HUES6 (cell line): ENCODE measurements around the gene NR1H4.

Experiments
- H3K27ac ChIP-seq: 2 replicates; pipeline ENCODE4 v1.7.0; 2013; ENCODE audit warnings: low read depth, mild to moderate bottlenecking, low read length, inconsistent platforms
- H3K27me3 ChIP-seq: 2 replicates; pipeline ENCODE4 v1.6.1; 2013; ENCODE audit warnings: low read length; ENCODE audit not compliant: control insufficient read depth, insufficient read depth
- H3K36me3 ChIP-seq: 2 replicates; pipeline ENCODE4 v1.6.1; 2013; ENCODE audit warnings: low read length; ENCODE audit not compliant: control insufficient read depth, insufficient read depth
- H3K4me1 ChIP-seq: 2 replicates; pipeline ENCODE4 v1.6.1; 2013; ENCODE audit warnings: low read length; ENCODE audit not compliant: control insufficient read depth, insufficient read depth
- H3K4me3 ChIP-seq: 2 replicates; pipeline ENCODE4 v1.5.1; 2013; ENCODE audit warnings: low read depth, low read length
- H3K9ac ChIP-seq: one replicate; pipeline ENCODE4 v1.6.1; 2013; ENCODE audit warnings: mild to moderate bottlenecking, low read length
- H3K9me3 ChIP-seq: 2 replicates; pipeline ENCODE4 v1.6.1; 2013; ENCODE audit warnings: low read depth, low read length; ENCODE audit not compliant: control insufficient read depth, insufficient read depth

NR1H4 gene

DNA sequence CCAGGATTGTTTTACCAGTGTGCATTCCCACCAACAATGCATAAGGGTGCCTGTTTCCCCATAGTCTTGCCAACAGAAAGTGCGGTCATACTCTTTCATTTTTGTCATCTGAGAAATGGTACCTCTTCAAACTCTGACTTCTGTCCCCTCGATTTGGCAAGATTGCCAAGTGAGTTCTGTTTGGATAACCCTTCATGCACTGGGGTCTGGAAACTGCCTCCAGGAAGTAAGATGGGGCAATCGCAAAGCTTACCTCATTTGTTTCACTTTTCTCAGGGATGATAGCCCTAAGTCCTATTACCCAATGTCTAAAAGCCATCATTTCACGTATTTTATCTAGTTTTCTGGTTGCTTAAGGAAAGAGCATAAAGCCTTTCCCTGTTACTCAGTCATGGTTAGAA, 28.6 kb upstream of the NR1H4 start:
- H3K27me3 ChIP-seq = no peaks in the 10 kb centered on the region; the same call in 1 of the 2 replicates
- no peak overlapping the region for H3K9ac ChIP-seq
- 0 out of 2 replicates have a peak, but pooled peaks cover 2% of the 10 kb centered on the region for H3K4me1 ChIP-seq
- no peaks in the 10 kb centered on the region for H3K9me3 ChIP-seq
- H3K27ac ChIP-seq = no peak overlapping the region
- no peak overlapping the region for H3K4me3 ChIP-seq
- no peaks in the 10 kb centered on the region for H3K36me3 ChIP-seq

DNA sequence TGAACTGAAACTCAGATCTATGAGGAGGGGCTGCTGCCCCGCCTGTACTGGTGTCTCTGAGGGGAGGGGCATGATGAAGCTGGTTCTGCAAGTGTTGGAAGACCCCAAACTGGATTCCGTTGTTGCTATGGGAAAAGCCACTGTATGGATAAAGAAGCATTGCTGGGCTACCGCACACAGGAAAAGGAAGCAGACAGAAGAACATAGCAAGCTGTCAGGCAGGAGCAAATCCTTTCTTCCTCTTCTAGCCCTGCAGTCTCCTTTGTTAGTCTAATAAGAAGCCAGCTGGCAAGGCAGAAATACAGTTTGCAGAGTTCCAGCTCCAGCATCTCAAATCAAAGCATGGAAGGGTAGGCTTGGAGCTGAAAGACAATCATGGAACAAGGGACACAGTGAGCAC, 26.3 kb upstream of the NR1H4 start:
- H3K27me3 ChIP-seq = no peaks in the 10 kb centered on the region
- H3K27ac ChIP-seq = no peak overlapping the region

DNA sequence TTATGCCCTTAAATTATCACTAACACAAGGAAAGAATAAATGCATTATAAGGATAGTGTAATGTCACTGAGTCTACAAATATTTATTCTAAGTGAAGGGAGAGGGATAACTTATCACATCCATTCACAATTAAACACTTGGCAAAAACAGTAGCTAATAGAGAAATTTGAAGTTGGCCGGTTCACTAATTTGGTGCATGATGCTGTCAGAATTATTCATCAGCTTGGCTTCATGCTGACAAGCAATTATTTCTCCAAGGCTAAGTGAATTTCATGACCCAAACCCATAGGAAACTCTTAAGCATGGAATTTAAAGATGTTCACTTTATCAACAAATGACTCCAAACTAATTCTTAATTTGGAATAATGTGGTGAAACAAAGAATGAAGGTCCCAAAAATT, 25.0 kb upstream of the NR1H4 start:
- Histone ChIP-seq H3K4me1 (0 out of 2 replicates have a peak, but pooled peaks cover 2% of the 10 kb centered on the region), H3K4me3 (no peak overlapping the region), H3K9me3 (no peaks in the 10 kb centered on the region), H3K27ac (no peak overlapping the region), H3K9ac (no peak overlapping the region), H3K36me3 (no peaks in the 10 kb centered on the region), H3K27me3 (no peaks in the 10 kb centered on the region)

More for the DNA sequence above, 26.3 kb upstream of the NR1H4 start:
- no peaks in the 10 kb centered on the region for H3K36me3 ChIP-seq
- 0 out of 2 replicates have a peak, but pooled peaks cover 2% of the 10 kb centered on the region for H3K4me1 ChIP-seq
- no peaks in the 10 kb centered on the region for H3K9me3 ChIP-seq
- no peak overlapping the region for H3K4me3 ChIP-seq
- no peak overlapping the region for H3K9ac ChIP-seq

- H3K27me3 ChIP-seq = no peaks in the 10 kb centered on the region
- no peak overlapping the region for H3K9ac ChIP-seq
- no peaks in the 10 kb centered on the region for H3K9me3 ChIP-seq
- no peaks in the 10 kb centered on the region for H3K36me3 ChIP-seq
- no peak overlapping the region for H3K4me3 ChIP-seq
- 0 out of 2 replicates have a peak, but pooled peaks cover 2% of the 10 kb centered on the region for H3K4me1 ChIP-seq
- H3K27ac ChIP-seq = no peak overlapping the region
These were observed 22.9 kb upstream of the NR1H4 start for GRCh38 chr12:100450735-100451134.

DNA sequence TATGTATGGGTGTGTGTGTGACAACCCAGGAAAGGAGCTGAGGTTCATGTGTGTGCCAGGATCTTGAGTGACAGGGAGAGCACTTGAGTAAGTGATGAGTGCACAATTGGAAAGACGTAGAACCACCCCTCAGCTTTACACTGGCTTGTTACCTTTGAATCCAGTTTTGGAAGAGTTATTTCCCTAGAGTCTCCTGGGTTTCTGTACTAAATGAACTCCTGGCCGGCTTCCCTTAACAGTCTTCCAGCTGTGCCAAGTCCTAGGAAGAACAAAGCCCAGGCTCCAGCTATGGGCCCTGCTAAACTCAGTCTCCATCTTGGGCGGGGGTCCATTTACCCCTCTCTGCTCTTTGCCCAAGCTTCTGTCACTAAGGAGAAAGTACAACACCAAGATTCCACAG, 19.7 kb upstream of the NR1H4 start:
- Histone ChIP-seq H3K9me3 (no peaks in the 10 kb centered on the region), H3K4me1 (no peaks in the 10 kb centered on the region), H3K27me3 (no peaks in the 10 kb centered on the region), H3K4me3 (no peak overlapping the region), H3K9ac (no peak overlapping the region), H3K27ac (no peak overlapping the region), H3K36me3 (no peaks in the 10 kb centered on the region)

- H3K27me3 ChIP-seq = no peaks in the 10 kb centered on the region
- no peak overlapping the region for H3K27ac ChIP-seq
- no peak overlapping the region for H3K9ac ChIP-seq
- H3K9me3 ChIP-seq = no peaks in the 10 kb centered on the region
- no peaks in the 10 kb centered on the region for H3K4me1 ChIP-seq
- H3K36me3 ChIP-seq = no peaks in the 10 kb centered on the region
- no peak overlapping the region for H3K4me3 ChIP-seq
These were observed 17.8 kb upstream of the NR1H4 start for GRCh38 chr12:100455896-100456295.

- Histone ChIP-seq H3K27me3 (no peaks in the 10 kb centered on the region), H3K9ac (no peak overlapping the region), H3K36me3 (no peaks in the 10 kb centered on the region), H3K27ac (no peak overlapping the region), H3K9me3 (no peaks in the 10 kb centered on the region), H3K4me1 (no peaks in the 10 kb centered on the region), H3K4me3 (no peak overlapping the region)
These were observed 15.5 kb upstream of the NR1H4 start for GRCh38 chr12:100458191-100458590.

DNA sequence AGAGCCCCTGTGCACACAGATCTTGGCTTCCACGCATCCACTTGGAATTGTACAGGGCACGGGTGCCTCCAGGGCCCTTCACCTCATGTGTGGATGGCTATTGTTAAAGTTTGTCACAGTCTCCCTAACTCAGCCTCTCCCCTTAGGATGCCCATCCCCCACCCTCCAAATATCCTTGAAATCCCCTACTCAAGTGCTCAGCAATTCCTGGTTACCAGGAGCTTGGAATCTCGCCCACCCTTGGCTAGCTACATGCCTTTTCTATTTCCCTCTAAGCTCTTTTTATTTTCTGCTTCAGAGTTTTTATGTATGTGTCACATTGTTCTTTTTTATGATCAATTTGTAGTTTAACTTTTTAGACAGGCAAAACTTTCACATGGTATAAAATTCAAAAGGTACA, 13.0 kb upstream of the NR1H4 start:
- Histone ChIP-seq H3K9me3 (no peaks in the 10 kb centered on the region), H3K36me3 (no peaks in the 10 kb centered on the region), H3K27ac (no peak overlapping the region), H3K4me1 (no peaks in the 10 kb centered on the region), H3K27me3 (no peaks in the 10 kb centered on the region), H3K4me3 (no peak overlapping the region), H3K9ac (no peak overlapping the region)

DNA sequence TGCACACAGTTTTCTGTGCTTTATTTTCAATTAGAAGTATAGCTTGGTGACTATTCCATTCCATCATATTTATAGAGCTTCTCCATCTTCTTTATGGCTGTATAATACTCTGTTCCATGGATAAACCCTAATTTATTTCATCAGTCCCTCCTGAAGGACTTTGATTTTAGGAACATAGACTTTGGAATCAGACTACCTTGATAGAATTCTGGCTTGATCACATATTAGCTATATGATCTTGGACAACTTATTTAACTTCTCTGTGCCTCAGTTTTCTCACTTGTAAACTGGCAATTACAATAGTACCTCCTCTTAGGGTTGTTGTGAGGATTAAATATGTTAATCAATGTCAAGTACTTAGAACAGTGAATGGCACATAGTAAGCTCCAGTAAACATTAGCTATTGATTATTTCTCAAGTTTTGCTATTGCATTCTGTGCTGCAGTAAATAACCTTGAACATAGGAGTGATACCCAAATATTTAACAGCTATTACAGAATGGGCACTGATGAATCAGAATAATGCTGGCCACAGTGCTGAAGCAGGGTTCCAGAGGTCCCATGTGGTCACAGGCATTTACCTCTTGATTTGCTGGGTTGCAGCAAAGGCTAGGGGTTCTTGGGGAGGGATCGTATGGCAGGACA, 12.2 kb upstream of the NR1H4 start:
- Histone ChIP-seq H3K27me3 (no peaks in the 10 kb centered on the region), H3K9ac (no peak overlapping the region), H3K4me3 (no peak overlapping the region), H3K9me3 (no peaks in the 10 kb centered on the region), H3K27ac (no peak overlapping the region), H3K36me3 (no peaks in the 10 kb centered on the region), H3K4me1 (no peaks in the 10 kb centered on the region)

DNA sequence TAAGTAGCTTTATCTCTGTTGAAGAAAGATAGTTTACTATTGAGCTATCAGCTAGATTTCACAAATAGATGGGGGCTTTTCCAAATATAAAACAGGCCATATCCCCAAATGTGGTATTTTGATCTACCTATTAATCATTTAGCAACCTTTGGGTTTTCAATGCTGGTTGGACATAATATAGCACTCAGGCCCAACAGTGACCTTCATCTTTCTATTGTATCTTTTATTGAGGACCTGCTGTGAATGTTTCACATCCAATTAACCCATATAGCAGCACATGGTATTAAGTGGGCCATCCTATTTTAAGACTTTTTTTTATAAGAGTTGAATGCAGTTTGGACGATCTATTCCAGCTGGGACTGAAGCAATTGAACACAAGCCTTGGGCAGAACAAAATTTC, 10.0 kb upstream of the NR1H4 start:
- no peak overlapping the region for H3K4me3 ChIP-seq
- H3K4me1 ChIP-seq = no peaks in the 10 kb centered on the region
- H3K9me3 ChIP-seq = no peaks in the 10 kb centered on the region
- H3K27me3 ChIP-seq = no peaks in the 10 kb centered on the region
- no peak overlapping the region for H3K27ac ChIP-seq
- H3K36me3 ChIP-seq = no peaks in the 10 kb centered on the region
- H3K9ac ChIP-seq = no peak overlapping the region

GRCh38 chr12:100464529-100464928, 9.1 kb upstream of the NR1H4 start:
- Histone ChIP-seq H3K27ac (no peak overlapping the region), H3K36me3 (no peaks in the 10 kb centered on the region), H3K9ac (no peak overlapping the region), H3K9me3 (no peaks in the 10 kb centered on the region), H3K4me3 (no peak overlapping the region), H3K27me3 (no peaks in the 10 kb centered on the region), H3K4me1 (no peaks in the 10 kb centered on the region)
